H1 (cell line): ENCODE data around the gene RPGR. TPM values are rescaled to one million over a fixed set of nuclear protein-coding genes. Genes with fewer than 3 reads are reported as not detected.

Experiments
- EZH2 ChIP-seq: fragments of 200-600 bp; sonication (generic); IDR thresholded peaks from 2 replicates; pipeline ENCODE4 v1.7.1; 2012; ENCODE audit warnings: low read depth, mild to moderate bottlenecking, moderate library complexity, low read length, inconsistent platforms; ENCODE audit not compliant: severe bottlenecking
- JUN ChIP-seq: IDR thresholded peaks from 2 replicates; pipeline ENCODE4 v1.6.1; 2011; ENCODE audit warnings: low read depth, mild to moderate bottlenecking, improper control_type of control experiment, low read length
- NANOG ChIP-seq: IDR thresholded peaks from 2 replicates; pipeline ENCODE4 v1.6.1; 2011; ENCODE audit warnings: low read length, low read depth, mild to moderate bottlenecking, inconsistent platforms; ENCODE audit not compliant: insufficient read depth, poor library complexity, severe bottlenecking
- SP1 ChIP-seq: IDR thresholded peaks from 2 replicates; pipeline ENCODE4 v1.6.1; 2011; ENCODE audit warnings: low read depth, low read length
- polyA plus RNA-seq, 7 experiments: library from polyadenylated mRNA; depleted of rRNA in 3 of 7; stranded (reverse) in 5 of 7; unstranded in 2 of 7; fragments of >200 nt in 5 of 7; fragments of 200-250 nt in 2 of 7; gene quantifications; 1 replicate in 5 of 7; 2 replicates in 1 of 7; 4 replicates in 1 of 7; pipeline versions ENCODE4 v1.2.1 to v1.2.3, GENCODE V29; 2011 to 2013; ENCODE audit warnings: missing spikeins in 2 of 7, mixed read lengths in 2 of 7
- total RNA-seq: library from RNA; stranded (reverse); fragmentation: NEBNext Ultra II Directional; extraction: Animal tissue kit (Norgen Biotek cat#: 25700); gene quantifications from 2 replicates; pipeline ENCODE4 v1.2.1, GENCODE V29; 2021
- TF ChIP-seq, protein P1 (sequence below): IDR thresholded peaks from 2 replicates; pipeline ENCODE4 v1.6.1; 2011; ENCODE audit warnings: low read length, improper control_type of control experiment

The RPGR gene
- total and polyA plus RNA-seq, 2 of the 8 experiments (the other 6 are each of a cell fraction or from before 2014, with no cell fraction given) = 1.6 to 10.0 TPM

DNA sequence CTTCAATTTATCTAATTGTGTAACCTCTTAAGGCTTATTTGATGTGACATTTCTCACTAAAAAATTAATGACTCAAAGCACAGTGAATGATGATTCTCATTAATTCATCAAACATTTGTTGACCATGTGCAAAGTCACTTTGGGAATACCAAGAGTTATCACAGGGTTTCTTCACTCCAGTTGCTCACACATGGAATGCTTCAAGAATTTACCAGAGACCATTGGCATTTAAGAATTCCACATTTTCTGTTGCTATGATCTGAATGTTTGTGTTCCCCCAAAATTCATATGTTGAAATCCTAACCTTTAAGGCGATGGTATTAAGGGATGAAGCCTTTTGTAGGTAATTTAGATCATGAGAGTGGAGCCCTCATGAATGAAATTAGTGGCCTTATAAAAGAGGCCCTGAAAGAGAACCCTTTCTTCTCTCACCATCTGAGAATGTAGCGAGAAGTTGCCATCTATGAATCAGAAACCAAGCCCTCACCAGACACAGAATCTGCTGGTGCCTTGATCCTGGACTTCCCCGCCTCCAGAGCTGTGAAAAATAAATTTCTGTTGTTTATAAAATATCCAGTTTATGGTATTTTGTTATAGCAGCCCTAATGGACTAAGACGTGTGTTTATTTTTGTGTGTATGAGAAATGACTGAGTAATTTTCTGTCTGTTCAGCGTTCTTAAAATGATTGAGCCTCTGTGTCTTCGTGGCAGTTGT is 90.3 kb downstream of the RPGR start (continued):
- TF ChIP-seq NANOG (no peak), EZH2 (no peak), JUN (no peak), SP1 (no peak)
- TF ChIP-seq, protein P1, sequence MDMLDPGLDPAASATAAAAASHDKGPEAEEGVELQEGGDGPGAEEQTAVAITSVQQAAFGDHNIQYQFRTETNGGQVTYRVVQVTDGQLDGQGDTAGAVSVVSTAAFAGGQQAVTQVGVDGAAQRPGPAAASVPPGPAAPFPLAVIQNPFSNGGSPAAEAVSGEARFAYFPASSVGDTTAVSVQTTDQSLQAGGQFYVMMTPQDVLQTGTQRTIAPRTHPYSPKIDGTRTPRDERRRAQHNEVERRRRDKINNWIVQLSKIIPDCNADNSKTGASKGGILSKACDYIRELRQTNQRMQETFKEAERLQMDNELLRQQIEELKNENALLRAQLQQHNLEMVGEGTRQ = no peak
- TF ChIP-seq, all 59 proteins: peak for 0
